Retinal pigment epithelial cell (primary cell): Measurements from ENCODE around the gene USP43.

Source experiments
- DNase-seq: peaks from one replicate; pipeline ENCODE4 v3.0.0-alpha.2; 2010; ENCODE audit warnings: low read depth
- H3K4me3 ChIP-seq: 2 replicates; pipeline ENCODE4 v1.5.1; 2011; ENCODE audit warnings: mild to moderate bottlenecking, low read length, control low read depth, moderate library complexity
- TF ChIP-seq, protein P1 (sequence below): conservative IDR thresholded peaks from 2 replicates; pipeline ENCODE4 v1.5.1; 2011; ENCODE audit warnings: low read depth, low read length, control low read depth, inconsistent platforms

USP43 gene

DNA sequence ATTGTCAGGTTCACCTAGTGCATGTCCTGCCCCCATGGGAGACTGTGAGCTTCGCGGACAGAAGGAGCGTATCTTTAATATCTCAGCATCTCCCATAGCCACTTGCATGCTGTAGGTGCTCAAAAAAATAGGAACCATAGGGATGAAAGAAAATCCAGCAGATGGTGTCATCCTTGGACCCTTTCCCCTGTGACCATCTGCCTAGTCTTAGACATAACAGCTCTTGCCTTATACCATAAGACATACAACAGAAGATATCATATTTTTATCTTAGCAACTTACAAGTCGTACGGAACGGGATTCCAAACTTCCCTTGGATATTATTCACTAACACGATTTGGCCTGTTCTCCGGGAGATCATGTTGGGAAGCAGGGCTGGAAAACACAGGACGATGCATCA lies 131.6 kb downstream of the USP43 start:
- H3K4me3 ChIP-seq, result no peak overlapping the region
- no peak for DNase-seq
- TF ChIP-seq, protein P1, sequence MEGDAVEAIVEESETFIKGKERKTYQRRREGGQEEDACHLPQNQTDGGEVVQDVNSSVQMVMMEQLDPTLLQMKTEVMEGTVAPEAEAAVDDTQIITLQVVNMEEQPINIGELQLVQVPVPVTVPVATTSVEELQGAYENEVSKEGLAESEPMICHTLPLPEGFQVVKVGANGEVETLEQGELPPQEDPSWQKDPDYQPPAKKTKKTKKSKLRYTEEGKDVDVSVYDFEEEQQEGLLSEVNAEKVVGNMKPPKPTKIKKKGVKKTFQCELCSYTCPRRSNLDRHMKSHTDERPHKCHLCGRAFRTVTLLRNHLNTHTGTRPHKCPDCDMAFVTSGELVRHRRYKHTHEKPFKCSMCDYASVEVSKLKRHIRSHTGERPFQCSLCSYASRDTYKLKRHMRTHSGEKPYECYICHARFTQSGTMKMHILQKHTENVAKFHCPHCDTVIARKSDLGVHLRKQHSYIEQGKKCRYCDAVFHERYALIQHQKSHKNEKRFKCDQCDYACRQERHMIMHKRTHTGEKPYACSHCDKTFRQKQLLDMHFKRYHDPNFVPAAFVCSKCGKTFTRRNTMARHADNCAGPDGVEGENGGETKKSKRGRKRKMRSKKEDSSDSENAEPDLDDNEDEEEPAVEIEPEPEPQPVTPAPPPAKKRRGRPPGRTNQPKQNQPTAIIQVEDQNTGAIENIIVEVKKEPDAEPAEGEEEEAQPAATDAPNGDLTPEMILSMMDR, result no peak
